GM19193 (cell line): ENCODE measurements around the gene ZBTB22.

Experiments
- POLR2A ChIP-seq: IDR thresholded peaks from 4 replicates; pipeline ENCODE4 v1.6.1; 2011; ENCODE audit not compliant: insufficient read depth, insufficient read length; ENCODE audit errors: extremely low read depth

ZBTB22 gene, protein sequence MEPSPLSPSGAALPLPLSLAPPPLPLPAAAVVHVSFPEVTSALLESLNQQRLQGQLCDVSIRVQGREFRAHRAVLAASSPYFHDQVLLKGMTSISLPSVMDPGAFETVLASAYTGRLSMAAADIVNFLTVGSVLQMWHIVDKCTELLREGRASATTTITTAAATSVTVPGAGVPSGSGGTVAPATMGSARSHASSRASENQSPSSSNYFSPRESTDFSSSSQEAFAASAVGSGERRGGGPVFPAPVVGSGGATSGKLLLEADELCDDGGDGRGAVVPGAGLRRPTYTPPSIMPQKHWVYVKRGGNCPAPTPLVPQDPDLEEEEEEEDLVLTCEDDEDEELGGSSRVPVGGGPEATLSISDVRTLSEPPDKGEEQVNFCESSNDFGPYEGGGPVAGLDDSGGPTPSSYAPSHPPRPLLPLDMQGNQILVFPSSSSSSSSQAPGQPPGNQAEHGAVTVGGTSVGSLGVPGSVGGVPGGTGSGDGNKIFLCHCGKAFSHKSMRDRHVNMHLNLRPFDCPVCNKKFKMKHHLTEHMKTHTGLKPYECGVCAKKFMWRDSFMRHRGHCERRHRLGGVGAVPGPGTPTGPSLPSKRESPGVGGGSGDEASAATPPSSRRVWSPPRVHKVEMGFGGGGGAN

DNA sequence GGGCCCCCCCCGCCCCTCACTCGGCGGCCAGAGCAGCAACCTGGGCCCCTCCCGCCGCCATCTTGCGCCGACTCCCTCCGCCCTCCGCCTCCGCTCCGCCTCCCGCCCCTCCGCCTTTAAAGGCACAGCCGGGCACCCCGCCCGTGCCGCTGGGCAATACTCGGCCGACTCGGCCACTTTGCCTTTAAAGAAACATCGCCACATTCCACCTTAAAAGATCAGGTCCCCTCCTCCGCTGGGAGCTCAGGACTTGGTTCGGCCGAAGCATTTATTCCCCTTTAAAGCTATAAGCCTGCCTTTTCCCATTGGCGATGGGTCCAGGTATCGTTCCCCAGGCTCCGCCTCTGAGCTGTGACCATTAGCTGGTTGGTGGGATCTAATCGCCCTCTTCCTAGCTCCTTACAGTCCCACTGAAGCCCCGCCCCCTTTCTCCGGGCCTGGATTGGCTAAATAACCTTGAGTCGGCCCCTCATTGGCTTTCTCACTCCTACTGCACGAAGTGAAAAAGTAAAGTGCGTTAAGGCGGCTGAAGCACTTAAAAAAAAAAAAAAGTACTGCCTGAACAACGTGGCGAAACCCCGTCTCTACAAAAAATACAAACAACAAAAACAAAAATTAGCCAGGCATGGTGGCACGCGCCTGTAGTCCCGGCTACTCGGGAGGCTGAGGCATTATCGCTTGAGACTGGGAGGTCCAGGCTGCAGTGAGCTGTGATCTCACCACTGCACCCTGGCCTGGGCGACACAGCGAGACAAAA lies at the start of gene ZBTB22:
TSS of gene ZBTB22 (minus strand) at position 76 of the 757 bp plus-strand sequence. CDS start 828 bp downstream, outside the sequence.
- peak; percentile 46 for TF ChIP-seq POLR2A

DNA sequence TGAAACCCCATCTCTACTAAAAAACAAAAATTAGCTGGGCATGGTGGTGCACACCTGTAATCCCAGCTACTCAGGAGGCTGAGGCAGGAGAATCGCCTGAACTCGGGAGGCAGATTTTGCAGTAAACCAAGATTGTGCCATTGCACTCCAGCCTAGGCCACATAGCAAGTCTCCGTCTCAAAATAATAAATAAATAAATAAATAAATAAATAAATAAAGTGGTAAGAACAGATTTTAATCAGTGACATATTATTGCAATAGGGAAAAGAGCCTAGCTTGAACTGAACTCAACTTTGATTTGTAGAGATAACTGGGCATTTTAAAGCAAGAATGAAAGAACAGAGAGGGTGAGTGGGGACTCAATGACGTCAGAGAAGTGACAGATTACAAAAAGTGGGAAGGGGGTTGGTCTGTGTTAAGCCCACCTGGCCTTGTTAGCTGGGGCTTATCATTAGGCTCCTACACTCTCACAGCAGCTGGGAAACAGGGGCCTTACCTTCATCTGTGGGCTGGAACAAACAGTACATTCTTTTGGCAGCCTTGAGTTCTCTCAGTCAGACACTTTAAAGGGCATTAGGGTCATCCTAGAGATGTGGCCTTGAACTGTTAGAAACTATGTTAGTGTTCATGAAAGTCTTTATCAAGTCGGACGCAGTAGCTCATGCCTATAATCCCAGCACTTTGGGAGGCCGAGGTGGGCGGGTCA lies 49.6 kb upstream of the ZBTB22 start:
- TF ChIP-seq POLR2A: no peak

DNA sequence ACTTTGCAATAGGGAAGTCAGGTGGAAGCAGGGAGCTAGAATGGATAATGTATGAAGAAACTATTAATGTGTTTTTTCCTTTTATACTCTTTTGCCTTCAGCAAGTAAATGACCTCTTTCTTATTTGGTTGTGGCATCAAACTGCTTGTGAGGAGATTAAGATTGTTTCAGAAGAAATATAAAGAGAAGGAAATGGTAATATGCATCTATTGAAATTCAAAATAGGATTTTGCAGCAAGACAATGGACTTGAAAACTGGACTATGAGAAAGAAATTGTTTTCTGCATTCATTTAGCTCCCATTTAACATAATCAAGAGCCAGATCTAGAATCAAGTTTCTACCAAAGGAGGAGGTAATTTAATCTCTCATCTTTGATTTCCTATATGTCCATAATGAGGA lies 41.8 kb upstream of the ZBTB22 start:
- TF ChIP-seq POLR2A: no peak

DNA sequence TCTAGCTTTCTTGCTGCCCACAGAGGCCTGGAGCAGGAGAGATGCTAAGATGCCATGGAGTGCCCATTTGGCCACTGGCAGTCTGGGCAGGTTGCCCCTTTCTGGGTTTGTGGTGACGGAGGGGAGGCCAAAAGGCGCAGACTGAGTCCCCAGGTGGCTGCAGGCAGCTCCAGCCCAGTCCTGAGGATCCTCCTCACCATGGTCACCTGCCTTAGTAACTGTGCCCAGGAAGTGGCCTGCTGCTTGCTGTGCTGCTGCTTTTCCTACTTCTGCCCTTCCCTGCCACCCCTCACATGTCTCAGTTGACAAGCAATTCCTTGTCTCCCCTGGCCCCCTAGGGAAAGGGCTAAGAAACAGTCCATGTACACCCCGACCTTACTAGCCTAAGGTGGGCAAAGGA lies 38.8 kb upstream of the ZBTB22 start:
- TF ChIP-seq POLR2A: no peak

DNA sequence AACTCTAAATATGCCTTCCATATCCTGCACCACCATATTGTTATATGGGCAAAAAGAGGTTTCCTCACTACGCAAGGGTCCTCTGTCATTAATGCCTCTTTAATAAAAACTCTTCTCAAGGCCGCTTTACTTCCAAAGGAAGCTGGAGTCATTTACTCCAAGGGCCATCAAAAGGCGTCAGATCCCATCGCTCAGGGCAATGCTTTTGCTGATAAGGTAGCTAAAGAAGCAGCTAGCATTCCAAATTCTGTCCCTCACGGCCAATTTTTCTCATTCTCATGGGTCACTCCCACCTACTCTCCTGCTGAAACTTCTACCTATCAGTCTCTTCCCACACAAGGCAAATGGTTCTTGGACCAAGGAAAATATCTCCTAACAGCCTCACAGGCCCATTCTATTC lies 30.3 kb upstream of the ZBTB22 start:
- no peak for TF ChIP-seq POLR2A

DNA sequence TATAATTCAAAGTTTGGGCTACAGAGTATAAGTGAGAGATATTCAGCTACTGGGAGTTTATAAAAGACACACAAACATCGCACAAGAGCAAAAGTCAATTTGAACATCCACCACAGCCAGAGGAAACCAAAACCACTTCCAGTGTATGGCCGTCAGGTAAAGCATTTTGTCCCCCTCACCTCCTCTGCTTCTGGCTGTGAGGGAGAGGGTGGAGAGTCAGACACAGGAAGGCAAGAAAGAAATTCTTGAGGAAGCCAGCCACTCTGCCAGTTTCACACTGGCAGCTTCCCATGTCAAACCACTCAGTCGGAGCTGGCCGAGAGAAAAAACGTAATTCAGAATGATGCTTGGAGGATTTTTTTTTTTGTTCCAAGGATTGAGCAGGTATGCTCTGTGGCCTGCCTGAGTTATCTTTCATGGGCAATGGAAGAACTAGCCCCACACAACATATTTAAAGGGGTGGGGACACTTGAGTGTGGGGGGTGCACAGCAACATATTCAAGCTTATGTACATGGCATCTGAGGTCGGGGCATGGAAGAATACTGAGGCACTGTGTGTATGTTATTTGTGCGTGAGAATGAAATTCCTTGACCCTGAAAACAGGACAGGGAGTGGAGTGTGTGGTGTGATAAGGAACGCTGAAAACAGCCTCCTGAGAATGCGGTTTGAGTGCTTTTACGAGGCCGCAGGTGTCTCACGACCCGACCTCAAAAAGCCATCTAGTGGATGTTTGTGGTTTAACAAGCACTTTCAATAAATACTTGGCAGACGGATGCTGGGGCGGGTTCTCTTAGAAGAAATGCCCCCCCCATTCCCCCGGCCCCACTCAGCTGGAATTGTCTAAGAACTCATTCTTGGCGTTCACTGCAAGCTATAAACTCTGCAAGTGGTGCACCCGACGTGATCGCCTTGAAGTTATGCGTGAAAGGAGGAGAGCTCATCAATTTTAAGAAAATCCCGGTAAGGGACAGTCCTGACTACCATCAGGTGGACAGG lies 27.5 kb upstream of the ZBTB22 start:
- no peak for TF ChIP-seq POLR2A

DNA sequence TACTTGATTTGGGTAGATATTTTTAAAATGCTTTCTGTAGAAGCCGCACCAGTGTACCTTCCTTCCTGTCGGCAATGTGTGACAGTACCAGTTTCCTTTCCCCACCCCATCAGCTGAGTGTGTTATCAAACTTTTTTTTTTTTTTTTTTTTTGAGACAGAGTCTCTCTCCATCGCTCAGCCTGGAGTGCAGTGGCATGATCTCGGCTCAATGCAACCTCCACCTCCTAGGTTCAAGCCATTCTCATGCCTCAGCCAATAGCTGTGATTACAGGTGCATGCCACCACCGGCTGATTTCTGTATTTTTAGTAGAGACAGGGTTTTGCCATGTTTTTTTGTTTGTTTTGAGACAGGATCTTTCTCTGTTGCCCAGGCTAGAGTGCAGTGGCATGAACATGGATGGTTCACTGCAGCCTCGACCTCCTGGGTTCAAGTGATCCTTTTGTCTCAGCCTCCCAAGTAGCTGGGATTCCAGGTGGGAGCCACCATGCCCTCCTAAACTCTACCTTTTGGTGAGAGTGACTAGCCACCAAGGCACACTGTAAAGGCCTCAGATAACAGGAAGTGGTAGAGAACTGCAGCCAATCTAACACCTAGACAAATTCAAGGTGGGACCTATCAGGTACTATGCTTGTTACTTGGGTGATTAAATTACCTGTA lies 26.5 kb upstream of the ZBTB22 start:
- no peak for TF ChIP-seq POLR2A

DNA sequence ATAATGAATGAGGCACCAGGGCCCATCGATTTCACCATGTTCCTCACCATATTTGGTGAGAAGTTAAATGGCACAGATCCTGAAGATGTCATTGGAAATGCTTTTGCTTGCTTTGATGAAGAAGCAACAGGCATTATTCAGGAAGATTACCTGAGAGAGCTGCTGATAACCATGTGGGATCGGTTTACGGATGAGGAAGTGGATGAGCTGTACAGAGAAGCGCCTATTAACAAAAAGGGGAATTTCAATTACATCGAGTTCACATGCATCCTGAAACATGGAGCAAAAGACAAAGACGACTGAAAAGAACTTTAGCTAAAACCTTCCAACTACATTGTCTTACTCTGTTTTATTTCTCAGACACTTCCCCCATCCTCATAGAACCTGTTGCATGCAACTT lies 21.6 kb upstream of the ZBTB22 start:
- TF ChIP-seq POLR2A: no peak

DNA sequence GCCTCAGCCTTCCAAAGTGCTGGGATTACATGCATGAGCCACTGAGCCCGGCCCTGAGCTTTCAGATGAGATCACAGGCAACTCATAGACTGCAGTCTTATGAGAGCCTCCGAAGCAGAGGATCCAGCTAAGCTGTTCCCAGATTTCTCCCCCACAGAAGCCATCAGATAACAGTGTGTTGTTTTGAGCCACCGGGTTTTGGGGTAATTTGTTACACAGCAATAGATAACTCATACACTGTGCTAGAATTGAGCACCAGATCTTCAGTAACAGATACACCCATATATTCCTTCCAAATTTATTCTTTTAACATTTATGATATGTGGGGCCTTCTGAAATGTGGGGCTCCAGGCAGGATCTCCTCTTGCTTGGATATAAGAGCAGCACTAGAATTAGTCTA lies 19.0 kb upstream of the ZBTB22 start:
- TF ChIP-seq POLR2A: no peak

DNA sequence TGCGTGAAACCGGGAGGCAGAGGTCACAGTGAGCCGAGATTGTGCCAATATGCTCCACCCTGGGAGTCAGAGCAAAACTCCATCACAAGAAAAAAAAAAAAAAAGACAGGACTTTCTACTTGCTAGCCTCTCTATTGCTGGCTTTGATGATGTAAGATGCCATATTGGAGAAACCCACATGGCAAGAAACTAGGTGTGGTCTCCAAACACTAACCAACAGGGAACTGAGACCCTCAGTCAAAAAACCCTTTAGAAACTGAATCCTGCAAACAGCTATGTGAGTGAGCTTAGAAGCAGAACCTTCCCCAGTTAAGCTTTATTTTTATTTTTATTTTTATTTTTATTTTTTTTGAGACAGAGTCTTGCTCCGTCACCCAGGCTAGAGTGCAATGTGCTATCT lies 18.4 kb upstream of the ZBTB22 start:
- no peak for TF ChIP-seq POLR2A

DNA sequence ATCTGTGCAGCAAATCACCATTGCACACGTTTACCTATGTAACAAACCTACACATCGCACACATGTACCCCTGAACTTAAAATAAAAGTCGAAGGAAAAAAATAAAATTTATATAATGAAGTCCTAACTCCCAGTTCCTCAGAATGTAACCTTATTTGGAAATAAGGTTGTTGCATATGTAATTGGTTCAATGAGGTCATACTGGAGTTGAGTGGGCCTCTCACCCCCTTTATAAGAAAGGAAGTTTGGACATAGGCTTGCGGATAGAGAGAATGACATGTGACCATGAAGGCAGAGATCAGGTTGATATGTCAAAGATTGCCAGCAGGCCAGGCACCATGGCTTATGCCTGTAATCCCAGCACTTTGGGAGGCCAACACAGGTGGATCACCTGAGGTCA lies 16.1 kb upstream of the ZBTB22 start:
- TF ChIP-seq POLR2A: no peak

DNA sequence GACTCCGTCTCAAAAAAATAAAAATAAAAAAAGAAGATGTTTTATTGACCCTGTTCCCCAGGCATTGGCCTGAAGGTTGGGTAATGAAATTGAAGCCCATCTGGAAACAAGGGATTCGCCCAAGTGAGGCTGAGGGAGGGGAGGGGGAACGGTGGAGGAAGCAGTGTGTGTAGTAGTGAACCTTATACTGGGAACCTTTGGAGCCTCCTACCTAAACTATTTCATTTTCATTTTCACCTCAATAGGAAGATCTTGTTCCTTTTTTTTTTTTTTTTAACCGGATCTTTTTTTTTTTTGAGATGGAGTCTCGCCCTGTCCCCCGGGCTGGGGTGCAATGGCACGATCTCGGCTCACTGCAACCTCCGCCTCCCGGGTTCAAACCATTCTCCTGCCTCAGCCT lies 13.2 kb upstream of the ZBTB22 start:
- TF ChIP-seq POLR2A: no peak

DNA sequence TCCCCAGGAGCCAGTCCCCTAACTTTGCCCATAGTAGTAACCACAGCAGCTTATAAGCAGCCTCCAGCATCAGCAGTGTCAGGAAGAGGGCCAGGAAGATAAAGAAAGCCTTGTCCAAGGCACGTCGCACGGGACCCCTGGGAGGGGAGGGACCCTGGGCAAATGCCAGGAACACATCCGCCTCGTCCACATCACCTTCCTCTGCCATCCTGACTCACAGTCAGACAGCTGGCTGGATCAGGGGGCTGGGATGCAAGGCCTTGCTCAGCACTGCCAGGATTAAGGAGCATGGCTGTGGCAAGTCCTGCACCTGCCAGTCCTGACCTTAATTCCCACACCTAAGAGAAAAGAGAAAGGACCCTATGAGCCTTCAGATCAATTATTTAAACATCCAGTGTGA lies 11.5 kb upstream of the ZBTB22 start:
- TF ChIP-seq POLR2A: no peak
